K562 (cell line): ENCODE measurements around the gene DTYMK. TPM values are rescaled to one million over a fixed set of nuclear protein-coding genes. Genes with fewer than 3 reads are reported as not detected.

Source experiments
- ADNP ChIP-seq: fragments of 200-800 bp; sonication (Bioruptor generic); IDR thresholded peaks from 2 replicates; pipeline ENCODE4 v1.6.1; 2016; ENCODE audit warnings: missing genetic modification characterization, missing compliant biosample characterization
- BRD9 ChIP-seq: fragments of 450-650 bp; IDR thresholded peaks from 2 replicates; pipeline ENCODE4 v1.6.1; 2018; ENCODE audit warnings: low read depth; ENCODE audit not compliant: partially characterized antibody
- CAMTA2 ChIP-seq: fragments of 250-450 bp; sonication (Bioruptor Pico); conservative IDR thresholded peaks from 2 replicates; pipeline ENCODE4 v1.5.1; 2022
- CEBPG ChIP-seq, 3 experiments: fragments of 200-800 bp in 1 of 3; sonication (Bioruptor generic) in 1 of 3; sonication (generic) in 1 of 3; formaldehyde crosslinking in 1 of 3; IDR thresholded peaks in 2 of 3; conservative IDR thresholded peaks in 1 of 3; 2 replicates each; pipeline versions ENCODE4 v1.6.1 to v1.8.0; 2016 to 2022; ENCODE audit warnings: missing compliant biosample characterization in 2 of 3, missing genetic modification characterization in 2 of 3, mild to moderate bottlenecking in 1 of 3, missing genetic modification reagents in 1 of 3
- CREBBP ChIP-seq: IDR thresholded peaks from one replicate; pipeline ENCODE4 v1.6.1; 2012; ENCODE audit warnings: low read depth, mild to moderate bottlenecking, control low read depth, inconsistent platforms, low read length
- FOXA1 ChIP-seq: fragments of 450-650 bp; IDR thresholded peaks from 2 replicates; pipeline ENCODE4 v1.6.1; 2016; ENCODE audit warnings: mild to moderate bottlenecking, borderline replicate concordance
- MAFG ChIP-seq: fragments of 450-650 bp; conservative IDR thresholded peaks from 2 replicates; pipeline ENCODE4 v1.6.1; 2016; ENCODE audit warnings: missing genetic modification characterization, missing compliant biosample characterization
- NCOA4 ChIP-seq: fragments of 450-650 bp; IDR thresholded peaks from 2 replicates; pipeline ENCODE4 v1.6.1; 2018; ENCODE audit warnings: mild to moderate bottlenecking; ENCODE audit not compliant: partially characterized antibody
- PCBP1 ChIP-seq: fragments of 200-400 bp; formaldehyde crosslinking; IDR thresholded peaks from 2 replicates; pipeline ENCODE4 v1.6.1; 2018; ENCODE audit warnings: mild to moderate bottlenecking, low read depth, low read length; ENCODE audit not compliant: poor library complexity, severe bottlenecking
- PHF20 ChIP-seq: fragments of 450-650 bp; IDR thresholded peaks from 2 replicates; pipeline ENCODE4 v1.6.1; 2018; ENCODE audit not compliant: partially characterized antibody
- PRPF4 ChIP-seq: fragments of 200-400 bp; formaldehyde crosslinking; IDR thresholded peaks from one replicate; pipeline ENCODE4 v1.6.1; 2017; ENCODE audit warnings: low read length, low read depth, mild to moderate bottlenecking; ENCODE audit not compliant: insufficient read depth, poor library complexity, severe bottlenecking
- RBBP5 ChIP-seq: fragments of 200-600 bp; sonication (generic); IDR thresholded peaks from 2 replicates; pipeline ENCODE4 v1.6.1; 2012; ENCODE audit warnings: borderline replicate concordance, mild to moderate bottlenecking, low read length, control low read depth, inconsistent platforms; ENCODE audit not compliant: insufficient read depth, poor library complexity, severe bottlenecking
- STAT5B ChIP-seq: fragments of 250-450 bp; sonication (Bioruptor Pico); IDR thresholded peaks from 2 replicates; pipeline ENCODE4 v1.8.0; 2021; ENCODE audit warnings: mild to moderate bottlenecking, inconsistent platforms
- ZNF124 ChIP-seq: sonication (generic); formaldehyde crosslinking; IDR thresholded peaks from 2 replicates; pipeline ENCODE4 v1.8.1; 2022; ENCODE audit warnings: missing genetic modification reagents
- ZNF324 ChIP-seq: fragments of 250-450 bp; sonication (Bioruptor Pico); IDR thresholded peaks from 2 replicates; pipeline ENCODE4 v1.4.0; 2020; ENCODE audit warnings: mild to moderate bottlenecking
- polyA plus RNA-seq, 8 experiments: library from polyadenylated mRNA; depleted of rRNA in 4 of 8; stranded (reverse) in 5 of 8; unstranded in 3 of 8; fragments of >200 nt; fragmentation: Nextera tagmentation in 2 of 8; fragmentation: Illumina TruSeq in 1 of 8; extraction: Ambion mirVana in 2 of 8; extraction: Trizol in 1 of 8; gene quantifications; 2 replicates each; pipeline versions ENCODE4 v1.2.1 to v1.2.3, GENCODE V29; 2011 to 2014; ENCODE audit warnings: inconsistent platforms in 1 of 8, missing spikeins in 1 of 8
- total RNA-seq, 7 experiments: library from RNA; depleted of rRNA in 6 of 7; stranded (reverse); fragments of >200 nt in 6 of 7; fragmentation: Illumina TruSeq in 2 of 7; extraction: Trizol in 2 of 7; gene quantifications; 2 replicates each; pipeline versions ENCODE4 v1.2.1 to v1.2.3, GENCODE V29; 2011 to 2021; ENCODE audit warnings: low replicate concordance in 1 of 7
- TF ChIP-seq, protein P1 (sequence below): fragments of 450-650 bp; IDR thresholded peaks from 2 replicates; pipeline ENCODE4 v1.6.1; 2016; ENCODE audit warnings: mild to moderate bottlenecking
- TF ChIP-seq, protein P2 (sequence below): IDR thresholded peaks from 2 replicates; pipeline ENCODE4 v1.6.1; 2012; ENCODE audit warnings: low read depth, low read length, improper control_type of control experiment, borderline replicate concordance
- TF ChIP-seq, protein P3 (sequence below): fragments of 200-800 bp; sonication (Bioruptor generic); IDR thresholded peaks from 2 replicates; pipeline ENCODE4 v1.6.1; 2016; ENCODE audit warnings: missing genetic modification characterization, missing compliant biosample characterization

DTYMK gene
- total and polyA plus RNA-seq, 9 of the 15 experiments (the other 6 are each of a cell fraction or from before 2014, with no cell fraction given): 8.2 to 85.0 (median 47.9) TPM

DNA sequence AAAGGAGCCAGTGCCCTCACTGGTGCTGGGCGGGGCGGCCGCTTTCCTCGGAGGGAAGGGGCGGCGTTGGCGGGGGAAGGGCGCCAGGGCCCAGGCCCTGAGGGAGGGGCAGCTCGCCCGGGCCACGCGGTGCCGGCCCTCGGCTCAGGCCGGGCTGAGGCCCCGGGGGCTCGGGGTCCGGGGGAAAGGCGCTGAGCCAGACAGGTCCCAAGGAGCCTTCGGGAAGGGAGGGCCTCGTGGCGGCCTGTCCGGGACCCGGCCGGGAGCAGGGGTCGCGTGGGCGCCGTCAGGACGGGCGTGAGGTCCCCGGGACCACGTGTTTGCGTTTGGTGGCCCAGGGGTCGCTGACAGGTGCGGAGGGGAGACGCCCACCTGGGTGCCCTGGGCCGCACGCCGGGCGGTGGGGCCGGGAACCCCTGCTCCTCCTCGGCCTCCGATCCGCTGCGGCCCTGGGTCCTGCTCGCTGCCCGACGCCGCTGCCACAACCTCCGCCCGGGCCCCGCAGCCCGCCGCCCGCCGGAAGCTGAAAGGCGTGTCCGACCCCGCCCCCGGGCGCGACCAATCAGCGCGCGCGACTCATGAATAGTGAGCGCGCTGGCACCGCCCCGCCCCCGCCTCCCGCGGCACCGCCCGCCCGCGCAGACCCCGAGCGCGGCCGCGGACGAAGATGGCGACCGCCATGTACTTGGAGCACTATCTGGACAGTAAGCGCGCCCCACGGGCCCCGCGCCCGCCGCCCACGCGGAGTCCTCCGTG, 15.0 kb upstream of the DTYMK start, which contains the start of gene ING5 (continued):
- TF ChIP-seq ADNP (tag): no peak
- TF ChIP-seq CREBBP: no peak
- no peak for TF ChIP-seq CEBPG (CRISPR knock-in tag; IDR thresholded peaks at IDR 0.05)
- no peak for TF ChIP-seq CEBPG (tag; conservative IDR thresholded peaks at IDR 0.05 in 1 of 2, IDR thresholded peaks at IDR 0.05 in 1 of 2)
- TF ChIP-seq, protein P1, sequence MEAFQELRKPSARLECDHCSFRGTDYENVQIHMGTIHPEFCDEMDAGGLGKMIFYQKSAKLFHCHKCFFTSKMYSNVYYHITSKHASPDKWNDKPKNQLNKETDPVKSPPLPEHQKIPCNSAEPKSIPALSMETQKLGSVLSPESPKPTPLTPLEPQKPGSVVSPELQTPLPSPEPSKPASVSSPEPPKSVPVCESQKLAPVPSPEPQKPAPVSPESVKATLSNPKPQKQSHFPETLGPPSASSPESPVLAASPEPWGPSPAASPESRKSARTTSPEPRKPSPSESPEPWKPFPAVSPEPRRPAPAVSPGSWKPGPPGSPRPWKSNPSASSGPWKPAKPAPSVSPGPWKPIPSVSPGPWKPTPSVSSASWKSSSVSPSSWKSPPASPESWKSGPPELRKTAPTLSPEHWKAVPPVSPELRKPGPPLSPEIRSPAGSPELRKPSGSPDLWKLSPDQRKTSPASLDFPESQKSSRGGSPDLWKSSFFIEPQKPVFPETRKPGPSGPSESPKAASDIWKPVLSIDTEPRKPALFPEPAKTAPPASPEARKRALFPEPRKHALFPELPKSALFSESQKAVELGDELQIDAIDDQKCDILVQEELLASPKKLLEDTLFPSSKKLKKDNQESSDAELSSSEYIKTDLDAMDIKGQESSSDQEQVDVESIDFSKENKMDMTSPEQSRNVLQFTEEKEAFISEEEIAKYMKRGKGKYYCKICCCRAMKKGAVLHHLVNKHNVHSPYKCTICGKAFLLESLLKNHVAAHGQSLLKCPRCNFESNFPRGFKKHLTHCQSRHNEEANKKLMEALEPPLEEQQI: no peak
- no peak for TF ChIP-seq ZNF124 (CRISPR knock-in tag)
- peak; percentile 32 for TF ChIP-seq RBBP5
- TF ChIP-seq CAMTA2 (CRISPR knock-in tag): no peak
- TF ChIP-seq FOXA1: no peak
- no peak for TF ChIP-seq PRPF4
- no peak for TF ChIP-seq MAFG (tag)
- TF ChIP-seq BRD9: no peak
- TF ChIP-seq STAT5B (CRISPR knock-in tag): no peak
- TF ChIP-seq ZNF324 (CRISPR knock-in tag): no peak
- TF ChIP-seq, protein P2, sequence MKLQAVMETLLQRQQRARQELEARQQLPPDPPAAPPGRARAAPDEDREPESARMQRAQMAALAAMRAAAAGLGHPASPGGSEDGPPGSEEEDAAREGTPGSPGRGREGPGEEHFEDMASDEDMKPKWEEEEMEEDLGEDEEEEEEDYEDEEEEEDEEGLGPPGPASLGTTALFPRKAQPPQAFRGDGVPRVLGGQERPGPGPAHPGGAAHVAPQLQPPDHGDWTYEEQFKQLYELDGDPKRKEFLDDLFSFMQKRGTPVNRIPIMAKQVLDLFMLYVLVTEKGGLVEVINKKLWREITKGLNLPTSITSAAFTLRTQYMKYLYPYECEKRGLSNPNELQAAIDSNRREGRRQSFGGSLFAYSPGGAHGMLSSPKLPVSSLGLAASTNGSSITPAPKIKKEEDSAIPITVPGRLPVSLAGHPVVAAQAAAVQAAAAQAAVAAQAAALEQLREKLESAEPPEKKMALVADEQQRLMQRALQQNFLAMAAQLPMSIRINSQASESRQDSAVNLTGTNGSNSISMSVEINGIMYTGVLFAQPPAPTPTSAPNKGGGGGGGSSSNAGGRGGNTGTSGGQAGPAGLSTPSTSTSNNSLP: no peak
- TF ChIP-seq, protein P3, sequence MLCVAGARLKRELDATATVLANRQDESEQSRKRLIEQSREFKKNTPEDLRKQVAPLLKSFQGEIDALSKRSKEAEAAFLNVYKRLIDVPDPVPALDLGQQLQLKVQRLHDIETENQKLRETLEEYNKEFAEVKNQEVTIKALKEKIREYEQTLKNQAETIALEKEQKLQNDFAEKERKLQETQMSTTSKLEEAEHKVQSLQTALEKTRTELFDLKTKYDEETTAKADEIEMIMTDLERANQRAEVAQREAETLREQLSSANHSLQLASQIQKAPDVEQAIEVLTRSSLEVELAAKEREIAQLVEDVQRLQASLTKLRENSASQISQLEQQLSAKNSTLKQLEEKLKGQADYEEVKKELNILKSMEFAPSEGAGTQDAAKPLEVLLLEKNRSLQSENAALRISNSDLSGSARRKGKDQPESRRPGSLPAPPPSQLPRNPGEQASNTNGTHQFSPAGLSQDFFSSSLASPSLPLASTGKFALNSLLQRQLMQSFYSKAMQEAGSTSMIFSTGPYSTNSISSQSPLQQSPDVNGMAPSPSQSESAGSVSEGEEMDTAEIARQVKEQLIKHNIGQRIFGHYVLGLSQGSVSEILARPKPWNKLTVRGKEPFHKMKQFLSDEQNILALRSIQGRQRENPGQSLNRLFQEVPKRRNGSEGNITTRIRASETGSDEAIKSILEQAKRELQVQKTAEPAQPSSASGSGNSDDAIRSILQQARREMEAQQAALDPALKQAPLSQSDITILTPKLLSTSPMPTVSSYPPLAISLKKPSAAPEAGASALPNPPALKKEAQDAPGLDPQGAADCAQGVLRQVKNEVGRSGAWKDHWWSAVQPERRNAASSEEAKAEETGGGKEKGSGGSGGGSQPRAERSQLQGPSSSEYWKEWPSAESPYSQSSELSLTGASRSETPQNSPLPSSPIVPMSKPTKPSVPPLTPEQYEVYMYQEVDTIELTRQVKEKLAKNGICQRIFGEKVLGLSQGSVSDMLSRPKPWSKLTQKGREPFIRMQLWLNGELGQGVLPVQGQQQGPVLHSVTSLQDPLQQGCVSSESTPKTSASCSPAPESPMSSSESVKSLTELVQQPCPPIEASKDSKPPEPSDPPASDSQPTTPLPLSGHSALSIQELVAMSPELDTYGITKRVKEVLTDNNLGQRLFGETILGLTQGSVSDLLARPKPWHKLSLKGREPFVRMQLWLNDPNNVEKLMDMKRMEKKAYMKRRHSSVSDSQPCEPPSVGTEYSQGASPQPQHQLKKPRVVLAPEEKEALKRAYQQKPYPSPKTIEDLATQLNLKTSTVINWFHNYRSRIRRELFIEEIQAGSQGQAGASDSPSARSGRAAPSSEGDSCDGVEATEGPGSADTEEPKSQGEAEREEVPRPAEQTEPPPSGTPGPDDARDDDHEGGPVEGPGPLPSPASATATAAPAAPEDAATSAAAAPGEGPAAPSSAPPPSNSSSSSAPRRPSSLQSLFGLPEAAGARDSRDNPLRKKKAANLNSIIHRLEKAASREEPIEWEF (CRISPR knock-in tag): no peak
- TF ChIP-seq NCOA4: no peak
- TF ChIP-seq PHF20: no peak
- peak; percentile 69 for TF ChIP-seq PCBP1
